ENCODE data around the gene BAD. TPM values are rescaled to one million over a fixed set of nuclear protein-coding genes. Genes with fewer than 3 reads are reported as not detected.

The BAD gene
- total and polyA plus RNA-seq, 2 of the 13 experiments (the other 11 are each of a cell fraction or from before 2014, with no cell fraction given): 17.9 to 28.5 TPM

- TF ChIP-seq ZC3H13 (CRISPR knock-in tag; IDR thresholded peaks at IDR 0.05): 0 out of 2 replicates have a peak, but pooled peaks have one; percentile 49
- peak; percentile 63 for TF ChIP-seq AGO2 (optimal IDR thresholded peaks at IDR 0.05; ENCODE audit: low read depth, low read length)
- TF ChIP-seq, protein P1, sequence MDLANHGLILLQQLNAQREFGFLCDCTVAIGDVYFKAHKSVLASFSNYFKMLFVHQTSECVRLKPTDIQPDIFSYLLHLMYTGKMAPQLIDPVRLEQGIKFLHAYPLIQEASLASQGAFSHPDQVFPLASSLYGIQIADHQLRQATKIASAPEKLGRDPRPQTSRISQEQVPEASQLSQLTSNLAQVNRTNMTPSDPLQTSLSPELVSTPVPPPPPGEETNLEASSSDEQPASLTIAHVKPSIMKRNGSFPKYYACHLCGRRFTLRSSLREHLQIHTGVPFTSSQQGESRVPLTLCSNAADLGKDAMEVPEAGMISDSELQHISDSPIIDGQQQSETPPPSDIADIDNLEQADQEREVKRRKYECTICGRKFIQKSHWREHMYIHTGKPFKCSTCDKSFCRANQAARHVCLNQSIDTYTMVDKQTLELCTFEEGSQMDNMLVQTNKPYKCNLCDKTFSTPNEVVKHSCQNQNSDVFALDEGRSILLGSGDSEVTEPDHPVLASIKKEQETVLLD (CRISPR knock-in tag; IDR thresholded peaks at IDR 0.05; ENCODE audit: low read depth): 0 out of 2 replicates have a peak, but pooled peaks have one; percentile 23
- TF ChIP-seq, protein P2, sequence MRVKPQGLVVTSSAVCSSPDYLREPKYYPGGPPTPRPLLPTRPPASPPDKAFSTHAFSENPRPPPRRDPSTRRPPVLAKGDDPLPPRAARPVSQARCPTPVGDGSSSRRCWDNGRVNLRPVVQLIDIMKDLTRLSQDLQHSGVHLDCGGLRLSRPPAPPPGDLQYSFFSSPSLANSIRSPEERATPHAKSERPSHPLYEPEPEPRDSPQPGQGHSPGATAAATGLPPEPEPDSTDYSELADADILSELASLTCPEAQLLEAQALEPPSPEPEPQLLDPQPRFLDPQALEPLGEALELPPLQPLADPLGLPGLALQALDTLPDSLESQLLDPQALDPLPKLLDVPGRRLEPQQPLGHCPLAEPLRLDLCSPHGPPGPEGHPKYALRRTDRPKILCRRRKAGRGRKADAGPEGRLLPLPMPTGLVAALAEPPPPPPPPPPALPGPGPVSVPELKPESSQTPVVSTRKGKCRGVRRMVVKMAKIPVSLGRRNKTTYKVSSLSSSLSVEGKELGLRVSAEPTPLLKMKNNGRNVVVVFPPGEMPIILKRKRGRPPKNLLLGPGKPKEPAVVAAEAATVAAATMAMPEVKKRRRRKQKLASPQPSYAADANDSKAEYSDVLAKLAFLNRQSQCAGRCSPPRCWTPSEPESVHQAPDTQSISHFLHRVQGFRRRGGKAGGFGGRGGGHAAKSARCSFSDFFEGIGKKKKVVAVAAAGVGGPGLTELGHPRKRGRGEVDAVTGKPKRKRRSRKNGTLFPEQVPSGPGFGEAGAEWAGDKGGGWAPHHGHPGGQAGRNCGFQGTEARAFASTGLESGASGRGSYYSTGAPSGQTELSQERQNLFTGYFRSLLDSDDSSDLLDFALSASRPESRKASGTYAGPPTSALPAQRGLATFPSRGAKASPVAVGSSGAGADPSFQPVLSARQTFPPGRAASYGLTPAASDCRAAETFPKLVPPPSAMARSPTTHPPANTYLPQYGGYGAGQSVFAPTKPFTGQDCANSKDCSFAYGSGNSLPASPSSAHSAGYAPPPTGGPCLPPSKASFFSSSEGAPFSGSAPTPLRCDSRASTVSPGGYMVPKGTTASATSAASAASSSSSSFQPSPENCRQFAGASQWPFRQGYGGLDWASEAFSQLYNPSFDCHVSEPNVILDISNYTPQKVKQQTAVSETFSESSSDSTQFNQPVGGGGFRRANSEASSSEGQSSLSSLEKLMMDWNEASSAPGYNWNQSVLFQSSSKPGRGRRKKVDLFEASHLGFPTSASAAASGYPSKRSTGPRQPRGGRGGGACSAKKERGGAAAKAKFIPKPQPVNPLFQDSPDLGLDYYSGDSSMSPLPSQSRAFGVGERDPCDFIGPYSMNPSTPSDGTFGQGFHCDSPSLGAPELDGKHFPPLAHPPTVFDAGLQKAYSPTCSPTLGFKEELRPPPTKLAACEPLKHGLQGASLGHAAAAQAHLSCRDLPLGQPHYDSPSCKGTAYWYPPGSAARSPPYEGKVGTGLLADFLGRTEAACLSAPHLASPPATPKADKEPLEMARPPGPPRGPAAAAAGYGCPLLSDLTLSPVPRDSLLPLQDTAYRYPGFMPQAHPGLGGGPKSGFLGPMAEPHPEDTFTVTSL (CRISPR knock-in tag; IDR thresholded peaks at IDR 0.05; ENCODE audit: borderline replicate concordance): 0 out of 2 replicates have a peak, but pooled peaks have one; percentile 18
- no peak for TF ChIP-seq ZNF780A (CRISPR knock-in tag; IDR thresholded peaks at IDR 0.05)
- TF ChIP-seq, protein P3, sequence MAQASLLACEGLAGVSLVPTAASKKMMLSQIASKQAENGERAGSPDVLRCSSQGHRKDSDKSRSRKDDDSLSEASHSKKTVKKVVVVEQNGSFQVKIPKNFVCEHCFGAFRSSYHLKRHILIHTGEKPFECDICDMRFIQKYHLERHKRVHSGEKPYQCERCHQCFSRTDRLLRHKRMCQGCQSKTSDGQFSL (CRISPR knock-in tag; IDR thresholded peaks at IDR 0.05): peak; percentile 49; the same call in 1 of the 2 replicates
- 0 out of 2 replicates have a peak, but pooled peaks have one; percentile 2 for TF ChIP-seq ZNF773 (CRISPR knock-in tag; IDR thresholded peaks at IDR 0.05; ENCODE audit: borderline replicate concordance)
- TF ChIP-seq HNRNPL (IDR thresholded peaks at IDR 0.05; ENCODE audit: low read depth, low read length): peak; percentile 62; the same call in 1 of the 2 replicates
- TF ChIP-seq KDM2A (CRISPR knock-in tag; IDR thresholded peaks at IDR 0.05; ENCODE audit: borderline replicate concordance, low read depth): peak; percentile 4; the same call in 1 of the 2 replicates
- TF ChIP-seq STAG1 (CRISPR knock-in tag; IDR thresholded peaks at IDR 0.05): no peak
- no peak for TF ChIP-seq ARNT (IDR thresholded peaks at IDR 0.05)
- TF ChIP-seq AGO1 (IDR thresholded peaks at IDR 0.05; ENCODE audit: low read depth, low read length, poor library complexity, severe bottlenecking): peak; percentile 20
- no peak for TF ChIP-seq MBNL3 (CRISPR knock-in tag; conservative IDR thresholded peaks at IDR 0.05)
- TF ChIP-seq HNRNPK (IDR thresholded peaks at IDR 0.05; ENCODE audit: low read depth, low read length, poor library complexity, severe bottlenecking): peak; percentile 30
- peak overlapping the region; percentile 82 for H3K4me2 ChIP-seq (ENCODE audit: low read depth, low read length)
- ATAC-seq (no peak), FAIRE-seq (no peak), DNase-seq (ENCODE audit: low spot score) (no peak)
- BruUV-seq (replicated peaks): no TSS peak
- POLR2A ChIA-PET: interaction anchor here (1.0 to 8.3 kb wide), 5 partner anchors 8 to 58 kb away, joined by 3 to 113 read pairs (median 18); partner anchors contain the start of genes NUDT22, TRPT1 and VEGFB
- intact Hi-C loops (cut with micrococcal nuclease; ENCODE audit: unreplicated experiment) (loop anchor here (5.0 kb wide), 1 partner anchor 57 kb away; the partner anchor contains the start of gene CATSPERZ), in situ Hi-C loops (cut with HindIII; ENCODE audit: extremely low pct_ligation_motif_present, low pct_unique_long_range_greater_than_20kb) (no loop called here)
- peaks cover 0 to 11% of the 10 kb centered on the region in 2 experiments; a peak in 2 of 5 replicates for H3K36me3 ChIP-seq (replicated peaks in 1 of 2; ENCODE audit: control insufficient read depth in 1 of 2, insufficient read depth in 2 of 2, low read length in 2 of 2)
- peak overlapping the region; percentile 76 to 95 (median 79) for H3K4me3 ChIP-seq (replicated peaks in 1 of 3; ENCODE audit: insufficient read depth in 1 of 3, low read depth in 2 of 3, low read length in 3 of 3)
- CTCF ChIA-PET (ENCODE audit: low intra/inter-chr PET ratio, low total read pairs): no interaction called here
- H3K9me3 ChIP-seq (ENCODE audit: low read length): no peaks in the 10 kb centered on the region
- peaks cover 26% of the 10 kb centered on the region for H3K79me2 ChIP-seq (ENCODE audit: insufficient read depth, low read length)
- H3K27ac ChIP-seq (ENCODE audit: extremely low read length, insufficient read depth, low read length): peak overlapping the region; percentile 68
- WGBS (ENCODE audit: low lambda C conversion rate): 58% methylated on average over 3 of the region's 6 CpGs
- H2AFZ ChIP-seq (ENCODE audit: low read length): no peak overlapping the region
- no peaks in the 10 kb centered on the region for H4K20me1 ChIP-seq (ENCODE audit: insufficient read depth, low read length)
- peak overlapping the region; percentile 79 for H3K9ac ChIP-seq (ENCODE audit: insufficient read depth, low read depth, low read length)
- peaks cover 59% of the 10 kb centered on the region for H3K4me1 ChIP-seq (ENCODE audit: insufficient read depth, low read length)
- H3K27me3 ChIP-seq (ENCODE audit: control insufficient read depth in 1 of 2, insufficient read depth in 2 of 2, low read length in 2 of 2): no peaks in the 10 kb centered on the region; a peak in 1 of 5 replicates
Observed at GRCh38 chr11:64245401-64245796, 39.1 kb downstream of the BAD start.
